ENCODE results near the gene H2BK1. TPM values are rescaled to one million over a fixed set of nuclear protein-coding genes. Genes with fewer than 3 reads are reported as not detected.

The H2BK1 gene
- total RNA-seq, 1 donor from 2014 or later: not detected

DNA sequence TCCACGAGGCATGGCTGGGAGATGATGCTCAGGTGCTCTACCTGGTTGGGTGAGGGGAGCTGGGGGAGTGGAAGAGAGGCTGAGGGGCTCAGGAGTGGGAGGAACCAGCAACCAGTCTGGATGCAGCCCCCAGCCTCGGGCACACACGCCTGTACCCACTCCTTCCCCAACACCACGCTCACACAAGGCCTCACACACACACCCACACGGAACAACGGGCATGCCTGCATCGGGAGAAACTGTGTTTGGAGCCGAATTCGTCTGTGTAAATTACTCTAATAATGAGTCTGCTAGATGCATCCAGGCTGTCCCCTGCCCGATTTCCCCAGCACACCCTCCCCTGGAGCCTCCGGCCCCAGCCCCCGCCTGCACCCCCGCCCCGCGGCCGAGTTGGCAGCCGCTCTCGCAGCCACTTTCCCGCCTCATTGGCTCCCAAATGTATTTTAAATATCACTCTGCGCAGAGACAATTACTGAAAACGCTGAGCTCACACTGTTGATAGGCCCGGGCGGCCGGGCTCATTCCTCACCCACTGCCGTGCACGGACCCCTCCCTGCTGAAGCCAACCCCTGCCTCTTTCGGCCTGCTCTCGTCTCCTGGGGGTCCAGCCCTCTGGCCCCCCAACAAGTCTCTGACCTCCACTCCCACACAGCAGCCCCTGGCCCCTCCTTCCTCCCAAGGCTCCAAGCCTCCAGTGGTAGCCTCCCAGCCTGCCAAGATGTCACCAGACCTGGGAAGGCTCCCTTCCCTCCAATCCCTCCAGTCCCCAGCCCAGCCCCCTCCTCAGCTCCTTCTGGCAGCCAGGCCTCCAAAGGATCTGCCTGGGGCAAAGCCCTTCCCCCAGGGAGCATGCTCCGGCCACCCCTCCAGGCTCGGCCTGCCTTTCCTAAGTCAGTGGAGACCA lies 11.1 kb downstream of the H2BK1 start:
- Histone ChIP-seq H3K9me3 (no peaks in the 10 kb centered on the region), H3K4me3 (peak overlapping the region; percentile 8 to 28), H3K4me1 (peaks cover 14% of the 10 kb centered on the region), H3K36me3 (no peaks in the 10 kb centered on the region), H3K27ac (no peak overlapping the region), H3K27me3 (no peaks in the 10 kb centered on the region)
- TF ChIP-seq POLR2AphosphoS5 (IDR thresholded peaks at IDR 0.05; ENCODE audit: insufficient read depth in 1 of 2, low read depth in 1 of 2) (no peak), POLR2A (IDR thresholded peaks at IDR 0.05) (no peak)
- TF ChIP-seq, protein P1, sequence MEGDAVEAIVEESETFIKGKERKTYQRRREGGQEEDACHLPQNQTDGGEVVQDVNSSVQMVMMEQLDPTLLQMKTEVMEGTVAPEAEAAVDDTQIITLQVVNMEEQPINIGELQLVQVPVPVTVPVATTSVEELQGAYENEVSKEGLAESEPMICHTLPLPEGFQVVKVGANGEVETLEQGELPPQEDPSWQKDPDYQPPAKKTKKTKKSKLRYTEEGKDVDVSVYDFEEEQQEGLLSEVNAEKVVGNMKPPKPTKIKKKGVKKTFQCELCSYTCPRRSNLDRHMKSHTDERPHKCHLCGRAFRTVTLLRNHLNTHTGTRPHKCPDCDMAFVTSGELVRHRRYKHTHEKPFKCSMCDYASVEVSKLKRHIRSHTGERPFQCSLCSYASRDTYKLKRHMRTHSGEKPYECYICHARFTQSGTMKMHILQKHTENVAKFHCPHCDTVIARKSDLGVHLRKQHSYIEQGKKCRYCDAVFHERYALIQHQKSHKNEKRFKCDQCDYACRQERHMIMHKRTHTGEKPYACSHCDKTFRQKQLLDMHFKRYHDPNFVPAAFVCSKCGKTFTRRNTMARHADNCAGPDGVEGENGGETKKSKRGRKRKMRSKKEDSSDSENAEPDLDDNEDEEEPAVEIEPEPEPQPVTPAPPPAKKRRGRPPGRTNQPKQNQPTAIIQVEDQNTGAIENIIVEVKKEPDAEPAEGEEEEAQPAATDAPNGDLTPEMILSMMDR (IDR thresholded peaks at IDR 0.05): no peak
- no peak for DNase-seq (ENCODE audit: extremely low spot score in 2 of 2)
- intact Hi-C loops (cut with DNase I): no loop called here

DNA sequence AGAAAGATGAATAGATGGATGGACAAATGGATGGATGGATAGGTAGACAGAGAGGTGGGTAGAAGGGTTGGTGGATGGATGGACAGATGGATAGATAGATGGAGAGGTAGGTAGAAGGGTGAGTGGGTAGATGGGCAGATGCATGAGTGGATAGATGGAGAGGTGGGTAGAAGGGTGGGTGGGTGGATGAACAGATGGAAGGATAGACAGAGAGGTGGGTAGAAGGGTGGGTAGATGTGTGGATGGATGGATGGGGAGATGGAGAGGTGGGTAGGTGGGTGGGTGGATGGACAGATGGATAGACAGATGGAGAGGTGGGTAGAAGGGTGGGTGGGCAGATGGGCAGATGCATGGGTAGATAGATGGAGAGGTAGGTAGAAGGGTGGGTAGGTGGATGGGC lies 12.4 kb downstream of the H2BK1 start:
- Histone ChIP-seq H3K9me3 (no peaks in the 10 kb centered on the region), H3K36me3 (no peaks in the 10 kb centered on the region), H3K27me3 (no peaks in the 10 kb centered on the region), H3K4me3 (no peak overlapping the region), H3K27ac (no peak overlapping the region), H3K4me1 (peaks cover 14% of the 10 kb centered on the region)
- intact Hi-C loops (cut with DNase I): no loop called here
- DNase-seq (ENCODE audit: extremely low spot score in 2 of 2): no peak
- no peak for TF ChIP-seq POLR2AphosphoS5 (IDR thresholded peaks at IDR 0.05; ENCODE audit: insufficient read depth in 1 of 2, low read depth in 1 of 2)
- no peak for TF ChIP-seq POLR2A (IDR thresholded peaks at IDR 0.05)
- TF ChIP-seq, protein P1 (IDR thresholded peaks at IDR 0.05): no peak

GRCh38 chr7:151195616-151196450 lies 14.5 kb downstream of the H2BK1 start:
- Histone ChIP-seq H3K27me3 (no peaks in the 10 kb centered on the region), H3K9me3 (no peaks in the 10 kb centered on the region), H3K4me1 (peaks cover 14% of the 10 kb centered on the region), H3K36me3 (no peaks in the 10 kb centered on the region), H3K4me3 (no peak overlapping the region), H3K27ac (no peak overlapping the region)
- no peak for TF ChIP-seq POLR2A (IDR thresholded peaks at IDR 0.05)
- TF ChIP-seq POLR2AphosphoS5 (IDR thresholded peaks at IDR 0.05; ENCODE audit: insufficient read depth in 1 of 2, low read depth in 1 of 2): no peak
- TF ChIP-seq, protein P1 (IDR thresholded peaks at IDR 0.05): no peak
- intact Hi-C loops (cut with DNase I): no loop called here
- no peak for DNase-seq (ENCODE audit: extremely low spot score in 2 of 2)

DNA sequence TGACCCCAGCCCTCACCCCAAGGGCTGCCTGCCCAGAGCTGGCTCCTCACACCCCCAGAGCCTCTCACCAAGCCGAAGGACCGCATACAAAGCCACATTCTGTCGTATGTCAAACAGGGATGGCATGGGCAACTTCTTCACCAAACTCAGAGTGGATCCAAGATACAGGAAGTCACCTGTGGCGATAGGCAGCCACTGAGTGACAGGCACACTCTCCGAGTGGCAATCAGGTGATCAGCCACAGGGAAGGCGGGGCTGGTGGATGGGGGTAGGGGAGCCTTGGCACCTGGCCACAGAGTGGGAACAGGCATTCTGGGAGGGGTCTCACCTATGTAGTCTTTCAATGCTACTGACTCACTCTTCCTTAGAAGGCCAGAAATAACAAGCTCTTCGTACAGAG lies 16.1 kb downstream of the H2BK1 start:
- H3K4me3 ChIP-seq: no peak overlapping the region
- TF ChIP-seq POLR2AphosphoS5 (IDR thresholded peaks at IDR 0.05; ENCODE audit: insufficient read depth in 1 of 2, low read depth in 1 of 2): no peak
- TF ChIP-seq, protein P1 (IDR thresholded peaks at IDR 0.05): no peak
- TF ChIP-seq POLR2A (IDR thresholded peaks at IDR 0.05): no peak
- H3K27me3 ChIP-seq: no peaks in the 10 kb centered on the region
- H3K27ac ChIP-seq: no peak overlapping the region
- no peaks in the 10 kb centered on the region for H3K36me3 ChIP-seq
- no peaks in the 10 kb centered on the region for H3K9me3 ChIP-seq
- no peak for DNase-seq (ENCODE audit: extremely low spot score in 2 of 2)
- peaks cover 3% of the 10 kb centered on the region for H3K4me1 ChIP-seq
- intact Hi-C loops (cut with DNase I): no loop called here

Data from vagina (tissue), 2 donors.